ENCODE measurements around the gene GNA12.

- no peak for TF ChIP-seq CTCF (IDR thresholded peaks at IDR 0.05)
- no peak for TF ChIP-seq POLR2A (IDR thresholded peaks at IDR 0.05)
Measured at GRCh38 chr7:2764621-2765020, 79.5 kb downstream of the GNA12 start.

All from thyroid gland (tissue), 4 donors.